ENCODE measurements around the gene GGCT.

The GGCT gene

GRCh38 chr7:30453921-30454320 is 50.7 kb downstream of the GGCT start:
- DNase-seq = no peak

GRCh38 chr7:30453016-30453415 is 51.6 kb downstream of the GGCT start:
- no peak for DNase-seq
- Histone ChIP-seq H3K4me1 (ENCODE audit: low read length) (no peaks in the 10 kb centered on the region), H3K4me3 (ENCODE audit: low read length) (no peak overlapping the region), H3K79me2 (ENCODE audit: low read length) (no peaks in the 10 kb centered on the region), H3K27me3 (replicated peaks; ENCODE audit: insufficient read depth, low read length) (no peaks in the 10 kb centered on the region), H3K9me3 (replicated peaks; ENCODE audit: insufficient read depth, low read length) (no peaks in the 10 kb centered on the region), H3K4me2 (ENCODE audit: low read depth, low read length) (no peak overlapping the region), H3K27ac (ENCODE audit: low read length) (no peak overlapping the region), H3F3A (ENCODE audit: insufficient read depth, low read length) (no peaks in the 10 kb centered on the region), H3K36me3 (replicated peaks; ENCODE audit: insufficient read depth, low read length) (no peaks in the 10 kb centered on the region), H3K9ac (ENCODE audit: low read length) (no peak overlapping the region), H2AFZ (ENCODE audit: low read length) (no peak overlapping the region), H4K20me1 (ENCODE audit: insufficient read depth, low read length) (no peaks in the 10 kb centered on the region), H3K9me2 (replicated peaks; ENCODE audit: insufficient read depth, low read length) (no peaks in the 10 kb centered on the region)
- TF ChIP-seq EZH2phosphoT487 (IDR thresholded peaks at IDR 0.05; ENCODE audit: low read length) (no peak), EZH2 (optimal IDR thresholded peaks at IDR 0.05; ENCODE audit: low read depth, low read length) (no peak)
- TF ChIP-seq, protein P1, sequence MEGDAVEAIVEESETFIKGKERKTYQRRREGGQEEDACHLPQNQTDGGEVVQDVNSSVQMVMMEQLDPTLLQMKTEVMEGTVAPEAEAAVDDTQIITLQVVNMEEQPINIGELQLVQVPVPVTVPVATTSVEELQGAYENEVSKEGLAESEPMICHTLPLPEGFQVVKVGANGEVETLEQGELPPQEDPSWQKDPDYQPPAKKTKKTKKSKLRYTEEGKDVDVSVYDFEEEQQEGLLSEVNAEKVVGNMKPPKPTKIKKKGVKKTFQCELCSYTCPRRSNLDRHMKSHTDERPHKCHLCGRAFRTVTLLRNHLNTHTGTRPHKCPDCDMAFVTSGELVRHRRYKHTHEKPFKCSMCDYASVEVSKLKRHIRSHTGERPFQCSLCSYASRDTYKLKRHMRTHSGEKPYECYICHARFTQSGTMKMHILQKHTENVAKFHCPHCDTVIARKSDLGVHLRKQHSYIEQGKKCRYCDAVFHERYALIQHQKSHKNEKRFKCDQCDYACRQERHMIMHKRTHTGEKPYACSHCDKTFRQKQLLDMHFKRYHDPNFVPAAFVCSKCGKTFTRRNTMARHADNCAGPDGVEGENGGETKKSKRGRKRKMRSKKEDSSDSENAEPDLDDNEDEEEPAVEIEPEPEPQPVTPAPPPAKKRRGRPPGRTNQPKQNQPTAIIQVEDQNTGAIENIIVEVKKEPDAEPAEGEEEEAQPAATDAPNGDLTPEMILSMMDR (IDR thresholded peaks at IDR 0.05; ENCODE audit: low read length) = no peak

More at GRCh38 chr7:30453921-30454320, 50.7 kb downstream of the GGCT start:
- no peaks in the 10 kb centered on the region for H3K27me3 ChIP-seq (replicated peaks; ENCODE audit: insufficient read depth, low read length)
- no peaks in the 10 kb centered on the region for H3K4me1 ChIP-seq (ENCODE audit: low read length)
- H3K9me3 ChIP-seq (replicated peaks; ENCODE audit: insufficient read depth, low read length) = no peaks in the 10 kb centered on the region
- H3K9ac ChIP-seq (ENCODE audit: low read length) = no peak overlapping the region
- H3K4me2 ChIP-seq (ENCODE audit: low read depth, low read length) = no peak overlapping the region
- no peaks in the 10 kb centered on the region for H4K20me1 ChIP-seq (ENCODE audit: insufficient read depth, low read length)
- H3F3A ChIP-seq (ENCODE audit: insufficient read depth, low read length) = no peaks in the 10 kb centered on the region
- no peaks in the 10 kb centered on the region for H3K9me2 ChIP-seq (replicated peaks; ENCODE audit: insufficient read depth, low read length)
- no peak overlapping the region for H3K4me3 ChIP-seq (ENCODE audit: low read length)
- TF ChIP-seq, protein P1 (IDR thresholded peaks at IDR 0.05; ENCODE audit: low read length) = no peak
- no peak for TF ChIP-seq EZH2phosphoT487 (IDR thresholded peaks at IDR 0.05; ENCODE audit: low read length)
- no peak for TF ChIP-seq EZH2 (optimal IDR thresholded peaks at IDR 0.05; ENCODE audit: low read depth, low read length)
- no peaks in the 10 kb centered on the region for H3K79me2 ChIP-seq (ENCODE audit: low read length)
- no peaks in the 10 kb centered on the region for H3K36me3 ChIP-seq (replicated peaks; ENCODE audit: insufficient read depth, low read length)
- H3K27ac ChIP-seq (ENCODE audit: low read length) = no peak overlapping the region
- H2AFZ ChIP-seq (ENCODE audit: low read length) = no peak overlapping the region

GRCh38 chr7:30452280-30452930 is 52.2 kb downstream of the GGCT start:
- Histone ChIP-seq H4K20me1 (ENCODE audit: insufficient read depth, low read length) (no peaks in the 10 kb centered on the region), H3K4me1 (ENCODE audit: low read length) (no peaks in the 10 kb centered on the region), H3K9ac (ENCODE audit: low read length) (no peak overlapping the region), H3K4me2 (ENCODE audit: low read depth, low read length) (no peak overlapping the region), H3F3A (ENCODE audit: insufficient read depth, low read length) (no peaks in the 10 kb centered on the region), H3K36me3 (replicated peaks; ENCODE audit: insufficient read depth, low read length) (no peaks in the 10 kb centered on the region), H3K27ac (ENCODE audit: low read length) (no peak overlapping the region), H3K79me2 (ENCODE audit: low read length) (no peaks in the 10 kb centered on the region), H3K9me2 (replicated peaks; ENCODE audit: insufficient read depth, low read length) (no peaks in the 10 kb centered on the region), H2AFZ (ENCODE audit: low read length) (no peak overlapping the region), H3K9me3 (replicated peaks; ENCODE audit: insufficient read depth, low read length) (no peaks in the 10 kb centered on the region), H3K4me3 (ENCODE audit: low read length) (no peak overlapping the region), H3K27me3 (replicated peaks; ENCODE audit: insufficient read depth, low read length) (no peaks in the 10 kb centered on the region)
- no peak for DNase-seq
- TF ChIP-seq EZH2 (optimal IDR thresholded peaks at IDR 0.05; ENCODE audit: low read depth, low read length) = no peak
- TF ChIP-seq, protein P1 (IDR thresholded peaks at IDR 0.05; ENCODE audit: low read length) = no peak
- TF ChIP-seq EZH2phosphoT487 (IDR thresholded peaks at IDR 0.05; ENCODE audit: low read length) = no peak

All from MM.1S (cell line).